ENCODE data around the gene EMP2.
"Not testable (repeated sequence)": the region's sequence is repeated elsewhere in the genome, so short reads cannot be mapped to it uniquely, and the experiment has no call there.

Gene EMP2

DNA sequence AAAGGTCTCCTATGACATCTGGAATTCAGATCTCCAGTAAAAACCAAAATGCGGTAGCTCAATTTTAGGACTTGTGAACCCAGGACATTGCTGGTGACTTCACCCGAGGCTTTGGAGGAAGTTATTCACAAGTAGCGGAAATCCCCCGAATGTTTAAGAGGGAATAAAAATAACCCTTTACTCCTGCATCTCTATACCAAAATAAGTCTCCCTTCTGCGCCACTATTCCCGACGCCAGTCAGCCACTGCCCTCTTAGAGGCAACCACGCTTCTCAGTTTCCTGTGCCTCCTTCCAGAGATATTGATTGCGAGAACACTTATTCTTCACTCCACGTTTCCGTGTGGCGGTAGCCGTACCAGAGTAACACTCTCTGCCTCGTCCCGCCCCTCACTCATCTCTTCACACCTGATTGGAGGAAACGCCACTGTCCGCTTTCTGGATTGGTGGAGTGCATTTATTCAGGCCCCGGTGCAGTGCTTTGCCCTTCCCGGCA lies 27.4 kb downstream of the EMP2 start:
- no peak overlapping the region for H3K4me3 ChIP-seq (ENCODE audit: low read depth, low read length)

- no peak overlapping the region for H3K4me3 ChIP-seq (ENCODE audit: low read depth, low read length)
These were observed 28.1 kb downstream of the EMP2 start for GRCh38 chr16:10552281-10552680.

- no peak overlapping the region for H3K4me3 ChIP-seq (ENCODE audit: low read depth, low read length)
These were observed 28.5 kb downstream of the EMP2 start for GRCh38 chr16:10551881-10552280.

DNA sequence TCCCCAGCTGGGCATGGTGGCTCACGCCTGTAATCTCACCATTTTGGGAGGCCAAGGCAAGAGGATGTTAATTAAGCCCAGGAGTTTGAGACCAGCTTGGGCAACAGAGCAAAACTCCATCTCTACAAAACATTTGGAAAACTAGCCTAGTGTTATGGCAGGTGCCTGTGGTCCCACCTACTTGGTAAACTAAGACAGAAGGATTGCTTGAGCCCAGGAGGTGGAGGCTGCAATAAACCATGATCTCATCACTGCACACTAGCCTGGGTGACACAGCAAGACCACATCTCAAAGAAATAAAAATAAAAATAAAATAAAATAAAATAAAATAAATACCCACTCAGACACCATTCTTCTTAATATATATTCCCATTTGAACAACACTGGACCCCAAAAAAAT lies 32.0 kb downstream of the EMP2 start:
- no peak overlapping the region for H3K4me3 ChIP-seq (ENCODE audit: low read depth, low read length)

- H3K4me3 ChIP-seq (ENCODE audit: low read depth, low read length), result no peak overlapping the region
These were observed 32.7 kb downstream of the EMP2 start for GRCh38 chr16:10547708-10548107.

DNA sequence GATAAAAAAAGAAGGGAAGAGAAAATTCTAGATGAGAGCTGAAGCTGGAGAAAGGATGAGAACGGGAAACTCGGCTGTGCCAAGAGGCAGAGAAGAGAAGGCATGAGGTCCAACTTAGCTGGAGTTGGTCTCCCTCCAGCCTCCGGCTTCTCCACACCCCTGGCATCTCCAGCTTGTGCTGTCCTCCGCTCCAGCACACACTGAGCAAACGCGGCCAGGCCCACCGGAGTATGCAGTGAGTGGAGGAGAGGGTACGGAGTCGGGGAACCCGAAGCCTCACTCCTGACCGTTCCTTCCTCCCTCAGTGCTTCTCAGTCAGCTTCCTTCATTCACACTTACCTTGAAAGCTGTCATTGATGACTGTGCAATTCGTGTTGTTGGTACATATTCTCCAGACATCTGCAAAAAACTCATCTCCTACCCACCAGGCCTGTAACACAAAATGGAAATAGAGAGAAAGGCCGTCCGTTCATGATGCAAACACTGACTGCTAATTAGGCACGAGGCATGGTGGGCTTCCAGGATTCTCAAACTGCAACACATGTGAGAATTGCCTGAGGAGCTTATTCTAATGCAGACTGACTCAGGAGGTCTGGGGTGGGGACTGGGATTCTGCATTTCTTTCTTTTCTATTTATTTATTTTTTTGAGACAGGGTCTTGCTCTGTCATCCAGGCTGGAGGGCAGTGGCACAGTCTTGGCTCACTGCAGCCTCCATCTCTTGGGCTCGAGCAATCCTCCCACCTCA lies 37.0 kb downstream of the EMP2 start:
- no peak overlapping the region for H3K4me3 ChIP-seq (ENCODE audit: low read depth, low read length)

DNA sequence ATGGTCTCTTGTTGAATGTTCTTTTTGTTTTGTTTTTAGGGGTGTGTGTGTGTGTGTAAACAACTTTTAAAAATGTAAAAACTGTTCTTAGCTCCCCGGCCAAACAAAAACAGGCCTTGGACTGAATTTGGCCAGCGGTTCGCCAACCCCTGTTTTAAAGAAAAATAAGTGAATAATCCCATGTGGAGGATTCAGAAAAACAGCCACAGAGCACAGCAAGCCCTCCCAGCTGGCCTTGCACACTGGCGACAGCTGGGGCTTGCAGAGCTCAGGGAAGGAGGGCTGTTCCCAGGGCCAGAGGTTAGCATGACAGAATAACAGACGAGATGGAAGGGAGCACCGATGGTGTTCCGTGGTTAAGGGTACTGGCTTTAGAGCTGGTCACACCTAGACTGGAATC lies 39.0 kb downstream of the EMP2 start:
- no peak overlapping the region for H3K4me3 ChIP-seq (ENCODE audit: low read depth, low read length)

DNA sequence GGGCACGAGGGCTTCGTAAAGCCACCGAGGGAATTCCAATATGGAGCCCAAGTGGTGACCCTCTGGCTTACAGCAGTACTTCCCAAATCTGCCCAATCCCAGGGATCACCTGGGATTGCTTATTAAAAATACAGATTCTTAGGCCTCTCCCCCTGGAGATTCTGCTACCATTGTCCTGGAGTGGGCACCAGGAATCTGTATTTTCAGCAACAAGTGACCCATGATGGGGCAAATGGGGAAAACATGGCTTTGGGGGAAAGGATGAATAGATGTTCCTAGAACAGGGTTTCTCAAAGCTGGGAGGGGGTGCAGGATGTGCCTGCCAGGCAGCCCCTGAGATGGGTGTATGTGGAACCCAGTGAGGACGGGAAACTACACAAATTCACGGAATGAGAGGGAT lies 40.6 kb downstream of the EMP2 start:
- H3K4me3 ChIP-seq (ENCODE audit: low read depth, low read length), result no peak overlapping the region

GRCh38 chr16:10539236-10539635 lies 41.2 kb downstream of the EMP2 start:
- H3K4me3 ChIP-seq (ENCODE audit: low read depth, low read length), result no peak overlapping the region

- no peak overlapping the region for H3K4me3 ChIP-seq (ENCODE audit: low read depth, low read length)
These were observed 41.8 kb downstream of the EMP2 start for GRCh38 chr16:10538583-10538982.

- no peak overlapping the region for H3K4me3 ChIP-seq (ENCODE audit: low read depth, low read length)
These were observed 42.5 kb downstream of the EMP2 start for GRCh38 chr16:10537946-10538345.

DNA sequence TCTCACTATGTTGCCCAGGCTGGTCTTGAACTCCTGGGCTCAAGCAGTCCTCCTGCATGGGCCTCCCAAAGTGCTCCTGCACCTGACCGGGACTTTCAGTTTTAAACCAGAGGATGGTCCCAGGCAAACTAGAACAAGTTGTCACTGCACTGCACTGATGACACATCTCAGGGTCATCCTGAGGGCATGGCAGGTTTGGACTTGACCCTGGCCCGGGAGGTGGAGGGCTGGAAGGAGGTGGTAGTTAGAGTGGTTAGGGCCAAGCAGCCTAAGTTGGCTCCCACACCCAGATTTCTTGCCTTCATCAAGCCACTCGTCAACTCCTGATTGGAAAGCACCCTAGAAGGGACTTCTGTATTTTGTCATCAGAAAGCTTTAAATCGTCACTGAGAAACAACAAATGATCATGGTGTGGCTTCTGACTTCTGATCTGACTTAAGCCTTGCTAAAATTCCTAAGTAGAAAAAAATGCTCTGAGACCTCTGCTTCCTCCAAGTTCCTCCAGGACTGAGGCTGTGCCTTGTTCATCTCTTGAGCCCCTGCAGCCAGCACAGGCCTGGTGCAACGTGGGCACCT lies 43.5 kb downstream of the EMP2 start:
- no peak overlapping the region for H3K4me3 ChIP-seq (ENCODE audit: low read depth, low read length)

GRCh38 chr16:10536328-10536727 lies 44.1 kb downstream of the EMP2 start:
- not testable (repeated sequence) for H3K4me3 ChIP-seq (ENCODE audit: low read depth, low read length)

- no peak overlapping the region for H3K4me3 ChIP-seq (ENCODE audit: low read depth, low read length)
These were observed 44.9 kb downstream of the EMP2 start for GRCh38 chr16:10535461-10535860.

DNA sequence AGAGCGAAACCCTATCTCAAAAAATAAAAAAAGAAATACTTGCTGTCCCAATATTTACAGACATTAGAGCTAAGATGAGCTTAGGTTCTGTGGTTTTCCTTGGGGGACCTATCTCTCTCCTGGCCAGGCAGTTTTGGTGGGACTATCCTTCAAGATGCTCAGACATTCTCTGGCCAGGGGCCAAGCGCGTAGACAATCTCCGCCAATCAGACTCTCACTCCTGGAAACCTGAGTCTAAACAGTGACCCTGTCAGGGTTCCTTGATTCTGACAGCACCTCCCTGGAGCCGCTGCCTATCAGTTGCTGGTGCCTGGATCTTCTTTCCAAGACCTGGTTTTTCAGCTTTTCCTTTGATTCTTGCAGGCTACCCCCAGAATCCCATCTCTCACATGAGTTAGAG lies 45.6 kb downstream of the EMP2 start:
- H3K4me3 ChIP-seq (ENCODE audit: low read depth, low read length), result no peak overlapping the region

DNA sequence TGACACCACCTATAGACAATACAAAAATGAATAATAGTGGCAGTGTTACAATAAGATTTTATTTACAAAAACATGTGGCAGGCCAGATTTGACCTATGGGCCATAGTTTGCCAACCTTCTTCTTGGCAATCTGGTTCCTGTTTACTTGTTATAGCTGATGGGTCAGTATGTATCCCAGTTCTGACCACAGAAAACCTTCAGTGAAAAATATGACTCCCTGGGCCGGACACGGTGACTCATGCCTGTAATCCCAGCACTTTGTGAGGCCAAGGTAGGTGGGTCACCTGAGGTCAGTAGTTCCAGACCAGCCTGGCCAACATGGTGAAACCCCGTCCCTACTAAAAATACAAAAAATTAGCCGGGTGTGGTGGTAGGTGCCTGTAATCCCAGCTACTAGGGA lies 46.8 kb downstream of the EMP2 start:
- not testable (repeated sequence) for H3K4me3 ChIP-seq (ENCODE audit: low read depth, low read length)

DNA sequence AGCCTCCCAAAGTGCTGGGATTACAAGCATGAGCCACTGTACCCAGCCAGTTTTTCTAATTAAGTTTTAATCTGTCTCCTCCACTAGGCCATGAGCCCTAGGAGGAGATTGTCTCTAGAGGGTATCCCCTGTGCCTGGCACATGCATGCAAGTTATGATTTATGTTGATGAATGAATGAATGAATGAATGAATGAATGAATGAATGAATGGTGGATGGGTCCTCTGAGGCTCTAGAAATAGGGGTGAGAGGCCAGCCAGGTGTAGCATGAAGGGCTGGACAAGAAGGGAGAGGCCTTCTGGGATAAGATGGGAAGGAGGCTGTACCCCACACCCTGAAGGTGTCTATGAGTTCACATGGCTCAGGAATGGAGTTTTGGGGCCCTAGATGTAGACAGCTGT lies 48.8 kb downstream of the EMP2 start:
- H3K4me3 ChIP-seq (ENCODE audit: low read depth, low read length), result no peak overlapping the region

- no peak overlapping the region for H3K4me3 ChIP-seq (ENCODE audit: low read depth, low read length)
These were observed 49.7 kb downstream of the EMP2 start for GRCh38 chr16:10530685-10531084.

- no peak overlapping the region for H3K4me3 ChIP-seq (ENCODE audit: low read depth, low read length)
These were observed 50.3 kb downstream of the EMP2 start for GRCh38 chr16:10529895-10530669.

- H3K4me3 ChIP-seq (ENCODE audit: low read depth, low read length), result no peak overlapping the region
These were observed 51.8 kb downstream of the EMP2 start for GRCh38 chr16:10528635-10529034.

DNA sequence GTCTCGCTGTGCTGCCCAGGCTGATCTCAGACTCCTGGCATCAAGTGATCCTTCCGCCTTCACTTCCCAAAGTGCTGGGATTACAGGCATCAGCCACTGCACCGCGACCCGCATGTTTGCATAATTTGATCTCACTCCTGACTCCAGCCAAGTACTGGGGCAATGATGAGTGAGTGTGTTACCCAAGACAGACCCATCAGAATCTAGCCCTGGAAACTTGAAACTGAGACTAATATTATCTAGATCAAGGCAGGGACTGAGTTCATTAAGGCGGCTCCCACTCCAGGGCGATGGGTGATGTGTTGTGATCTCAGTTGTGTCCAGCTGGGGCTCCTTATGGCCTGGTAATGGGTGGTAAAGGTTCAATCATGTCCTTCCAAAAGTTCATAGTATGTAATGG lies 53.4 kb downstream of the EMP2 start:
- H3K4me3 ChIP-seq (ENCODE audit: low read depth, low read length), result no peak overlapping the region

- H3K4me3 ChIP-seq (ENCODE audit: low read depth, low read length), result no peak overlapping the region
These were observed 55.1 kb downstream of the EMP2 start for GRCh38 chr16:10525214-10525825.

Data from iPS-11a (cell line).